H9 (cell line): Measurements from ENCODE around the gene SMIM41. TPM values are rescaled to one million over a fixed set of nuclear protein-coding genes. Genes with fewer than 3 reads are reported as not detected.

Source experiments
- DNase-seq: peaks from one replicate; pipeline ENCODE4 v3.0.0-alpha.2; 2017
- H2AFZ ChIP-seq: one replicate; pipeline ENCODE4 v1.6.1; 2013; ENCODE audit warnings: mild to moderate bottlenecking, low read length, control low read depth, moderate library complexity
- H2AK5ac ChIP-seq: 2 replicates; pipeline ENCODE4 v1.6.1; 2013; ENCODE audit warnings: low read length, control low read depth, mixed read lengths; ENCODE audit not compliant: insufficient read length
- H2BK120ac ChIP-seq: one replicate; pipeline ENCODE4 v1.6.1; 2013; ENCODE audit warnings: low read depth, mild to moderate bottlenecking, low read length, control low read depth, inconsistent platforms; ENCODE audit not compliant: poor library complexity, severe bottlenecking
- H2BK12ac ChIP-seq: 2 replicates; pipeline ENCODE4 v1.6.1; 2013; ENCODE audit warnings: low read length, control low read depth, mixed read lengths, low read depth; ENCODE audit not compliant: insufficient read length
- H2BK15ac ChIP-seq: 2 replicates; pipeline ENCODE4 v1.6.1; 2013; ENCODE audit warnings: low read depth, low read length, control low read depth
- H2BK20ac ChIP-seq: one replicate; pipeline ENCODE4 v1.6.1; 2013; ENCODE audit warnings: low read depth, mild to moderate bottlenecking, low read length, control low read depth, inconsistent platforms; ENCODE audit not compliant: poor library complexity, severe bottlenecking
- H2BK5ac ChIP-seq: 2 replicates; pipeline ENCODE4 v1.6.1; 2013; ENCODE audit warnings: low read length, control low read depth, mixed read lengths; ENCODE audit not compliant: insufficient read length
- H3K14ac ChIP-seq: 2 replicates; pipeline ENCODE4 v1.6.1; 2013; ENCODE audit warnings: low read length, control low read depth; ENCODE audit not compliant: insufficient read depth
- H3K18ac ChIP-seq: 2 replicates; pipeline ENCODE4 v1.6.1; 2013; ENCODE audit warnings: low read depth, mild to moderate bottlenecking, mixed read lengths, low read length, control low read depth; ENCODE audit not compliant: insufficient read length
- H3K23ac ChIP-seq: 2 replicates; pipeline ENCODE4 v1.6.1; 2013; ENCODE audit warnings: low read length, control low read depth, mixed read lengths, low read depth; ENCODE audit not compliant: insufficient read length
- H3K23me2 ChIP-seq: 2 replicates; pipeline ENCODE4 v1.6.1; 2013; ENCODE audit warnings: low read depth, mild to moderate bottlenecking, mixed read lengths, low read length, control low read depth; ENCODE audit not compliant: insufficient read length, poor library complexity, severe bottlenecking
- H3K27ac ChIP-seq: 2 replicates; pipeline ENCODE4 v1.5.1; 2013; ENCODE audit warnings: low read length, control low read depth, mixed read lengths, low read depth; ENCODE audit not compliant: insufficient read length
- H3K27me3 ChIP-seq: 2 replicates; pipeline ENCODE4 v1.6.1; 2013; ENCODE audit warnings: low read length, control low read depth, inconsistent platforms; ENCODE audit not compliant: insufficient read depth
- H3K4ac ChIP-seq: 2 replicates; pipeline ENCODE4 v1.6.1; 2013; ENCODE audit warnings: low read depth, mild to moderate bottlenecking, control low read depth, inconsistent platforms, low read length, moderate library complexity
- H3K4me1 ChIP-seq: 2 replicates; pipeline ENCODE4 v1.6.1; 2013; ENCODE audit warnings: low read length, control low read depth, inconsistent platforms; ENCODE audit not compliant: insufficient read depth
- H3K4me2 ChIP-seq: 2 replicates; pipeline ENCODE4 v1.6.1; 2013; ENCODE audit warnings: low read length, control low read depth, mixed read lengths; ENCODE audit not compliant: insufficient read length, insufficient read depth
- H3K56ac ChIP-seq: 2 replicates; pipeline ENCODE4 v1.6.1; 2013; ENCODE audit warnings: low read depth, mild to moderate bottlenecking, mixed read lengths, low read length, control low read depth; ENCODE audit not compliant: insufficient read length
- H3K79me1 ChIP-seq: 2 replicates; pipeline ENCODE4 v1.6.1; 2013; ENCODE audit warnings: low read depth, mild to moderate bottlenecking, moderate library complexity, low read length, control low read depth, inconsistent platforms; ENCODE audit not compliant: insufficient read depth, poor library complexity, severe bottlenecking
- H3K79me2 ChIP-seq: 2 replicates; pipeline ENCODE4 v1.6.1; 2013; ENCODE audit warnings: low read length, control low read depth, inconsistent platforms; ENCODE audit not compliant: insufficient read depth
- H3K9ac ChIP-seq: 2 replicates; pipeline ENCODE4 v1.6.1; 2013; ENCODE audit warnings: low read length, control low read depth, mixed read lengths; ENCODE audit not compliant: insufficient read length; ENCODE audit errors: extremely low read depth
- H3K9me3 ChIP-seq: one replicate; pipeline ENCODE4 v1.6.1; 2013; ENCODE audit warnings: low read depth, low read length, inconsistent platforms; ENCODE audit not compliant: control insufficient read depth
- H3T11ph ChIP-seq: one replicate; pipeline ENCODE4 v1.6.1; 2013; ENCODE audit warnings: mild to moderate bottlenecking, low read length, control low read depth, inconsistent platforms
- H4K20me1 ChIP-seq: one replicate; pipeline ENCODE4 v1.6.1; 2013; ENCODE audit not compliant: control insufficient read depth, insufficient read length, insufficient read depth
- H4K5ac ChIP-seq: 2 replicates; pipeline ENCODE4 v1.6.1; 2013; ENCODE audit warnings: low read depth, mild to moderate bottlenecking, mixed read lengths, low read length, control low read depth; ENCODE audit not compliant: insufficient read length
- H4K8ac ChIP-seq: replicated peaks from 2 replicates; pipeline ENCODE4 v1.6.1; 2013; ENCODE audit warnings: low read length, control low read depth, mixed read lengths, low read depth; ENCODE audit not compliant: insufficient read length
- H4K91ac ChIP-seq: 2 replicates; pipeline ENCODE4 v1.6.1; 2013; ENCODE audit warnings: low read depth, mild to moderate bottlenecking, moderate library complexity, mixed read lengths, low read length, control low read depth; ENCODE audit not compliant: insufficient read length
- H3K27ac Mint-ChIP-seq, 3 experiments: 2 replicates in 2 of 3; 3 replicates in 1 of 3; pipeline ENCODE4 v1.8.0; 2020 to 2021; ENCODE audit warnings: mixed read lengths in 3 of 3, mild to moderate bottlenecking in 1 of 3, moderate library complexity in 1 of 3
- H3K27me3 Mint-ChIP-seq: 2 replicates; pipeline ENCODE4 v1.8.0; 2021; ENCODE audit warnings: low read depth, mild to moderate bottlenecking, moderate library complexity, mixed read lengths
- H3K36me3 Mint-ChIP-seq, 3 experiments: 2 replicates in 2 of 3; 3 replicates in 1 of 3; pipeline ENCODE4 v1.8.0; 2020 to 2021; ENCODE audit warnings: low read depth in 3 of 3, mixed read lengths in 3 of 3; ENCODE audit not compliant: insufficient read depth in 1 of 3
- H3K4me1 Mint-ChIP-seq, 2 experiments: 2 replicates each; pipeline ENCODE4 v1.8.0; 2020; ENCODE audit warnings: mixed read lengths in 2 of 2
- H3K4me3 Mint-ChIP-seq, 2 experiments: 2 replicates in 1 of 2; 3 replicates in 1 of 2; pipeline ENCODE4 v1.8.0; 2020 to 2021; ENCODE audit warnings: mild to moderate bottlenecking in 2 of 2, mixed read lengths in 2 of 2, moderate library complexity in 1 of 2
- H3K9me3 Mint-ChIP-seq, 2 experiments: 2 replicates in 1 of 2; 3 replicates in 1 of 2; pipeline ENCODE4 v1.8.0; 2020; ENCODE audit warnings: mild to moderate bottlenecking in 2 of 2, mixed read lengths in 2 of 2, moderate library complexity in 1 of 2
- WGBS: extraction: QIAGEN DNeasy Blood & Tissue Kit; methylation state at CpG from one replicate; pipeline ENCODE4 v1.1.7; 2013; ENCODE audit warnings: missing lambda C conversion rate, low lambda C conversion rate, mixed read lengths; ENCODE audit not compliant: insufficient read length; ENCODE audit errors: extremely low coverage; 5-methylcytosine and 5-hydroxymethylcytosine counted together
- total RNA-seq: library from RNA; stranded (reverse); gene quantifications from 2 replicates; pipeline ENCODE4 v1.2.1, GENCODE V29; 2021
- TF ChIP-seq, protein P1 (sequence below): fragments of 200-600 bp; sonication (generic); conservative IDR thresholded peaks from 3 replicates; pipeline ENCODE4 v1.8.0; 2021; ENCODE audit warnings: antibody characterized with exemption, mild to moderate bottlenecking

SMIM41 gene
- total RNA-seq, 1 experiment from 2014 or later = not detected

DNA sequence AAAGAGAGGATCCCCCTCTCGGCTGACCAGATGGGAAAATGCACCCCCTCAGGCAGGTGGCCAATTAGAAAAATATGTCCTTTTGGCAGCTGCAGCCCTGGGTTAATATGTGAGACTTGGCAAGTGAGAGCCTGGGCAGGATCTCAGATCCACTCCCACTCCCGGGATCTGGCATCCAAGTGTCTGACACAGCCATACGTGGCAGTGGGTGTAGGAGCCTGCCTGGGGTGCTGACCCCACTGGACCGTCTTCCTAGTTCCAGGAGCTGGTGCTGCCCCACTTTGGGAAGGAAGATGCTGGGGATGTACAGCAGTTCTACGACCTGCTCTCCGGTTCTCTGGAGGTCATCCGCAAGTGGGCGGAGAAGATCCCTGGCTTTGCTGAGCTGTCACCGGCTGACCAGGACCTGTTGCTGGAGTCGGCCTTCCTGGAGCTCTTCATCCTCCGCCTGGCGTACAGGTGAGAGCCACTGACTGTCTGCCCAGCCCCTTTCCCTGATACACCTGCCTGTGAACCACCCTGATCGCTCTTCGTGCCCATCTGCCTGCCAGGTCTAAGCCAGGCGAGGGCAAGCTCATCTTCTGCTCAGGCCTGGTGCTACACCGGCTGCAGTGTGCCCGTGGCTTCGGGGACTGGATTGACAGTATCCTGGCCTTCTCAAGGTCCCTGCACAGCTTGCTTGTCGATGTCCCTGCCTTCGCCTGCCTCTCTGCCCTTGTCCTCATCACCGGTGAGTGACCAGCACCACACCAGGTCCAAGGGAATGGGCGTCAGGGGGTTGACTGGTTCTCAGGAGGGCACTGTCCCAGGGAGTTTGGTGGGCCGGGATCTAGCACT is 22.5 kb upstream of the SMIM41 start:
- Mint-ChIP-seq H3K4me3 (no peak overlapping the region; a peak in 1 of 5 replicates), H3K27ac (no peak overlapping the region), H3K4me1 (peaks cover 5 to 10% of the 10 kb centered on the region in 2 experiments), H3K27me3 (peaks cover 12% of the 10 kb centered on the region), H3K9me3 (no peaks in the 10 kb centered on the region), H3K36me3 (peaks cover 0 to 29% (median 28%) of the 10 kb centered on the region in 3 experiments; a peak in 5 of 7 replicates)
- no CpG with 5 or more reads among the region's 23 CpGs for WGBS
- H4K20me1 ChIP-seq = no peaks in the 10 kb centered on the region
- no peak overlapping the region for H3T11ph ChIP-seq
- no peak overlapping the region for H4K5ac ChIP-seq
- H3K23me2 ChIP-seq = no peaks in the 10 kb centered on the region
- H3K4me1 ChIP-seq = no peaks in the 10 kb centered on the region; the same call in 1 of the 2 replicates
- no peak overlapping the region for H2BK12ac ChIP-seq
- no peak for DNase-seq
- no peak overlapping the region for H3K4me2 ChIP-seq
- no peak overlapping the region for H2BK20ac ChIP-seq
- H4K91ac ChIP-seq = no peak overlapping the region
- no peak overlapping the region; the same call in 1 of the 2 replicates for H3K14ac ChIP-seq
- no peaks in the 10 kb centered on the region for H3K79me1 ChIP-seq
- no peak overlapping the region for H2BK15ac ChIP-seq
- no peak overlapping the region for H3K4ac ChIP-seq
- H3K56ac ChIP-seq = no peak overlapping the region
- no peak overlapping the region for H3K27ac ChIP-seq
- H3K18ac ChIP-seq = no peak overlapping the region
- TF ChIP-seq, protein P1, sequence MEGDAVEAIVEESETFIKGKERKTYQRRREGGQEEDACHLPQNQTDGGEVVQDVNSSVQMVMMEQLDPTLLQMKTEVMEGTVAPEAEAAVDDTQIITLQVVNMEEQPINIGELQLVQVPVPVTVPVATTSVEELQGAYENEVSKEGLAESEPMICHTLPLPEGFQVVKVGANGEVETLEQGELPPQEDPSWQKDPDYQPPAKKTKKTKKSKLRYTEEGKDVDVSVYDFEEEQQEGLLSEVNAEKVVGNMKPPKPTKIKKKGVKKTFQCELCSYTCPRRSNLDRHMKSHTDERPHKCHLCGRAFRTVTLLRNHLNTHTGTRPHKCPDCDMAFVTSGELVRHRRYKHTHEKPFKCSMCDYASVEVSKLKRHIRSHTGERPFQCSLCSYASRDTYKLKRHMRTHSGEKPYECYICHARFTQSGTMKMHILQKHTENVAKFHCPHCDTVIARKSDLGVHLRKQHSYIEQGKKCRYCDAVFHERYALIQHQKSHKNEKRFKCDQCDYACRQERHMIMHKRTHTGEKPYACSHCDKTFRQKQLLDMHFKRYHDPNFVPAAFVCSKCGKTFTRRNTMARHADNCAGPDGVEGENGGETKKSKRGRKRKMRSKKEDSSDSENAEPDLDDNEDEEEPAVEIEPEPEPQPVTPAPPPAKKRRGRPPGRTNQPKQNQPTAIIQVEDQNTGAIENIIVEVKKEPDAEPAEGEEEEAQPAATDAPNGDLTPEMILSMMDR = no peak
- H4K8ac ChIP-seq = no peak overlapping the region
- H2BK120ac ChIP-seq = no peak overlapping the region
- no peak overlapping the region for H2AK5ac ChIP-seq
- H3K27me3 ChIP-seq = no peaks in the 10 kb centered on the region; the same call in 1 of the 2 replicates
- no peaks in the 10 kb centered on the region for H3K9me3 ChIP-seq
- H3K9ac ChIP-seq = no peak overlapping the region
- H2BK5ac ChIP-seq = no peak overlapping the region
- H2AFZ ChIP-seq = no peak overlapping the region
- no peaks in the 10 kb centered on the region for H3K79me2 ChIP-seq
- H3K23ac ChIP-seq = no peak overlapping the region
